IPS-18c (cell line): ENCODE measurements around the gene IGLL5.

ENCODE experiments used
- H3K4me3 ChIP-seq: 2 replicates; pipeline ENCODE4 v1.7.0; 2013; ENCODE audit warnings: low read depth, mild to moderate bottlenecking, low read length, moderate library complexity; ENCODE audit not compliant: insufficient read depth
- H3K9me3 ChIP-seq: one replicate; pipeline ENCODE4 v1.6.1; 2013; ENCODE audit warnings: mild to moderate bottlenecking, low read length, moderate library complexity; ENCODE audit not compliant: control insufficient read depth, insufficient read depth

Gene IGLL5

DNA sequence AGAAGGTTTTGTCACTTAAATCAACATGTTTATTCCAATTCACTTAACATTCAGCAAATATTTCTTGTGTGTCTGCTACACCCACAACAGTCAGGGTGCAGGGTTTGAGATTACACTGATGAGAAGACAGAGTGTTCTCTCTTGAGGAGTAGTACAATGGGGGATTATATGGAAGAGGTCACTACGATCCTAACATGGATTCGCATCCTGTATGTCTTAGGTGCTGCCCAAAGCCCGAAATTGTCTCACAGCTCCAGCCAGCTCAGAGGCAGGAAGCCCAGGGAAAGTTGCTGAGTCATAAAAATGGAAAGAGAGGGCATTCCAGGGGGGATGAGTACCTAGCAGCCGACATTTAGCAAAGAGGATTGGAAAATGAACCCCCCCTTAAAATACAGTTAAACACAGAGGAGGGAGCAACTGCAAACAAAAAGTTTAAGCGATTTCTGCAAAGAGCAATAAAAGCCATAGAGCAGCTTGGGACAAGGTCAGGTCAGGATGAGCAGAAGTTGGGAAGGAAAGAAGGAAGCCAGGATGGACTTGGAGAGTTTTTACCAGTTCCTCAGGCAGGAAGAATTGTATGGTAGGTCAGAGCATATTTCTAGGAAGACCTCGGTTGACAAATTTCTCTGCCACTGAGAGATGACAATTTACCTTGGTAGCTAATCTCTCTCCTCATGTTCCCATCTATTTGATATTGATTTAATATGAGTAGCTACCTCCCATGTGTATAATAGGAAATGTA lies 49.5 kb downstream of the IGLL5 start:
- Histone ChIP-seq H3K4me3 (no peak overlapping the region), H3K9me3 (no peaks in the 10 kb centered on the region)

DNA sequence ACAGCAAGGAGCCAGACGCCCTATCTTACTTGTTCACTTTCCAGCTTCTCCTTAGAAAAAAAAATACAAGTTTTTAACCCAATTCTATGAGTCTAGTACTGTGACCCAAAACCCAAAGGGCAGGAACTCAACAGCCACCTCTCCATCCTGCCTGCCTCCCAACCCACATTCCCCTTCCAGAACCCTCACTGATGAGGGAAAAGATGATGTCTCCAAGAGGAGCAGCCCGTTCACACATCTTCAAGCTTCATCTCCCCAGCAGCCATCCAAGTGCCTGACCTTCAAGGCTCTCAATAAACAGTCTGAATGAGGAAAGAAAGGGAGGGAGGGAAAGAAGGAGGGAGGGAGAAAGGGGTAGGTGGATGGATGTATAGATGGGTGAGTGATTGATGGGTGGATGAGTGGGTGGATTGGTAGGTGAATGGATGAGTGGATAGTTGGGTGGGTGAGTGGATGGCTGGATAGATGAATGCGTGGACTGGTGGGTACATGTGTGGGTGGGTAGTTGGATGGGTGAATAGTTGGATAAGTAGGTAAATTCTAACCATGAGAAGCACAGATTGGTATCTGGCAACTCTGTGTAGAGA lies 50.4 kb downstream of the IGLL5 start:
- Histone ChIP-seq H3K9me3 (no peaks in the 10 kb centered on the region), H3K4me3 (no peak overlapping the region)

DNA sequence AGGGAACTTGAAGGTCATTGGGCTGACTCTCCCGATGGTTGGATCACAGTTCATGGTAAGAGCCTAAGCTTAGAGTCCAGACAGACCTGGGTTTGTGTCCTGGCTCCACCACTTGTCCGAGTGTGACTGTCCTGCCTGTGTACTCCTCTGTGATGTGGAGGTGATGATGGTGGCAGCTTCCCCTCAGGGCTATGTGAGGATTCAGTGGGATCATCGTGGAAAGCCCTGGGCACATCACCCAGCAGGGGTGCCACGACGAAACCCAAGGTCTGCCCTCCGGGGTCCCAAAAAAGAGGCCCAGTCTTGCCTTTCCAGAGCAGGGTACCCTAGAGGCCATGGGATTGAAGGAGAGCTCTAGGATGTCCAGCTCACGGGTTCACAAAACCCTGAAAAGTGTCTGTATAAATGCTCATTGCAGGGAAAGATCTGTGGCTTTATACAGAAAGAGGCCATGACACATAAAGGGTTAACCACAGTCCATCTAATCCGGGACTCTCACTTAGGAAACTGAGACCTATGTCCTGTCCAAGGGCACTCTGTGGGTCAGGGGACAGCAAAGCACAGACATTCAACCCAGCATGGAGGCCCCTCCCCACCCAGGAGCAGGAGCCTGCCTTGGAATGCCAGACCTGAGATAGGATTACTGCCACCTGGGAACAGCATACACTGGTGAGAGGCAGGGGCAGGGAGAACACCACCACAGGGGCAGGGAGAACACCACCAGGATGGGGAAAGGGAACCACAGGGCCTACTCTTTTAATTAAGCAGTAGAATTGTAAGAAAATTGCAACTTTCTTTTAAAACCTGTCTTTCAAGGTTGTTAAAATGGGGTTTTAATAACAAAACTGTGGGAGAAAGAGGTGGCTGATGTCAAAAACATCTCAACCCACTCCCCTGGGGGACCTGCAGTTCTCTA lies 51.3 kb downstream of the IGLL5 start:
- no peak overlapping the region for H3K4me3 ChIP-seq
- H3K9me3 ChIP-seq, result no peaks in the 10 kb centered on the region

DNA sequence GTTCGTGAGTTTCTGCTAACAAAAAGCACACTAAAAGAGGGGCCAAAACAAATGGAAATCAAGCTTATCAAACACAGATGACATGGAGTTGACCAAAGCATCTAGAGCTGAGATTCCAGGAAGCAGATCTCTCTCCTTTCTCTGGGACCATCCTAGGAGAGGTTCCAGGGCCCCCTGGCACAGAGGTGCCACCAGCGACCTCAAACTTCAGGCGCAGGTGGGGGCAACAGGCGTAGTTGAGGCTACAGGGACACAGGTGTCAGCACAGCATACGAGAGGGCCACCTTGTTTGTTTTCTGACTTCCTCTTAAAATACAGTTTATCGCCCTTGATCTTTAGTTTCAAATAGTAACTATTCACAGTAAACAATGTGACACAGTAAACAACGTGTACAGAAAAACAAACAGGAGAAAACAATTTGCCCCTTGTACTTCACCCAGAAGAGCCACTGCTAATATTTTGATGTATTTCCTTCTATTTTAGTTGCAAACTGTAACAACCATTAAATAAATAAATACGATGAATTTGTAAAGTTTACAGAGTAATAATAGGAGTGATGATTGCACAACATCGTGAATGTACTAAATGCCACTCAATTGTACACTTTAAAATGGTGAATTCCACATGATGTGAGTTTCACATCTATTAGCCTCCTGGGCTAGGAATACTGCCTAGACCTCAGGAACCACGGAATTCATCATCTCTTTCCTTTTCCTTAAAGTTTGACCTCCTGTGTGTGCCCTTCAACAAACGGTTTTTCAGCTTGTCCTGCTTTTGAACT lies 52.2 kb downstream of the IGLL5 start:
- Histone ChIP-seq H3K9me3 (no peaks in the 10 kb centered on the region), H3K4me3 (no peak overlapping the region)

DNA sequence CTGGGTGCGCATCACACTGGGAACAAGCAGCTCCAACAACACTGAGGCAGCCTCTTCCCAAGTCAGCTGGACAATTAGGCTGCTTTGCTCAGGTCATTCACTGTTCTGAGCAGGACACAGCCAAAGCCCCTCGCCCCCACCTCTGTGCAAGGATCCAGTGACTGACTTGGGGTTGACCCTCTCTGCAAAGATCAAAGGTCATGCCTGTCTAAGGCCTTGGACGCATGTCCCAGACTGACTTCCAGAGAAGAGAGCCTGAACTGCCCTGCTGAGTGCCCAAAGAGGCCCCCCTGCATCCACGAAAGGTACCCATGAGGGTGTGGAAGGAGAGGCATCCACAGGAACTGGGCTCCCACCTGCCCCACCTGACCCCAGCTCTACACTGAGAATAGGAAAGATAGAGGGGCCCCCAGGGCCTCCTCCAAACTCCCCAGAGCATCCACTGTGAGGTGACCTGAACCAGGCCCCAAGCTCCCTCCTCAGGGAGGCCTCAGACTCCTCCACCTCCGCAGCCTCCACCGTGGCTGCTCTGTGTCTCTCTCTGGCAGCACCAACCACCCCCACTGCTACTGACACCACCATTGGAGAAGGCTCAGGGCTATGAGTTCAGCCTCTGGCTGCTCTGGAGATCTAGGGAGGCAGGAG lies 53.5 kb downstream of the IGLL5 start:
- H3K9me3 ChIP-seq, result no peaks in the 10 kb centered on the region
- H3K4me3 ChIP-seq, result no peak overlapping the region

DNA sequence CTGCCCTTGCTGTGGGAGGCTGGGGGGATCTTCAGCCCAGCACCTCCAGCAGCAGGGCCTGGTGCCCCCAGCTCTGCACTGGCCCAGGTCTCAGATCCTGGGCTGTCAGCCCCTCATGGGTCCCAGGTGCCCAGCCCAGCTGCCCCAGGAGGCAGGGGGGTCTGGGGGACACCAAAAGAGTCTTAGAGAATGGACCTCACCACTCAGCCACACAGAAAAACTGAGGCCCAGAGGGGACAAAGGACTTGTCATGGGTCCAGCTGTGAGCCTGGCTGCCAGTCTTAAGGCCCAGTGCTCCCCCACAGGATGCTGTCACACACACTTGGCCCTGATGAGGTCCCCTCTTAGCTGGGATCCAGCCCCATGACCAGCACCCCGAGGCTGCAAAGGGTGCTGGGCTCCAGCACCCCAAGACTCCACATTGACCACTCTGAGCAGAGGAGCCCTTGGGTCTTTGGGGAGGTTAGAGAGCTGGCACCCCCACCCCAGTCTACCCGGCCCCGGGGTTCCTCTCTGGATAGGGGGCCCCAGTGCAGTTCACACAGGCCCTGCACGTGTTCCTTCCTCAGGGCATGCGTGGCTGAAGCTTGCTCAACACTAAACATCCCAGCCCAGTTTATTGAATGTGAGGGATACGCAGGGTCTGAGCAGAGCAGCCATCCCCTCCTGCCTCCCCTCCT lies 54.4 kb downstream of the IGLL5 start:
- H3K4me3 ChIP-seq, result no peak overlapping the region
- H3K9me3 ChIP-seq, result no peaks in the 10 kb centered on the region

DNA sequence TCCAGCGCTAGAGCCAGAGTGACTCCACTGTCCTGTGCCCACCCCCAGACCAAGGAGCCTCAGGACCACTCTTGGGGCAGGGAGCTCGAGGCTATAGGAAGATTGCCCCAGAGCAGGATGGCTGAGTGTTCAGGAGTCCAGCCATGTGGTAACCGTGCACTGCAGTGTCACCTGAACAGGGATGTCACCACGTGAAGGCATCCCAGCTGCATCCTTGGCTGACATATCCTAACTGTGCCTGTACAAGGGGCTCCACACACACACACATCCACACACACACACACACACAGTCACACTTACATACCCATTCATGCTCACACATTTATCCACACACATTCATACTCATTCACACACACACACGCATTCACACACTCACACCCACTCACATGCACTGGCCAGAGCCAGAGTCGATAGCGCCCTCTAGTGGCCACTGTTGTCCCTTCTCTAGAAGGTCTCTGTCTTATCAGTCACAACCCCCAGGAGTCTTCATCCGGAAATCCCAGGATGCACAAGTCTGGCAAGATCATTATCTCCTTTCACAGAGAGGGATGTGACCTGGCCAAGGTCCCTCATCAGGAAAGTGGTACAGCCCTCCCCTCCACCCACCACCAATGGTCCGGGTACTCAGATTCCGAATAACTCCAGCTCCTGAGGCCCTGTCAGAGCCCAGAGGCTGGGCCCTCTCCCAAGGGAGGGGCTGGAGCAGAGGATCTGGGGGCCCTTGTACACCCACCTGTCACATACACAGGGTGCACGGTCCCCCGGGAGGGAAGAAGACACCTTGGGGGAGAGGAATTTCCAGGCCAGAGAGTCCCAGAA lies 55.1 kb downstream of the IGLL5 start:
- no peaks in the 10 kb centered on the region for H3K9me3 ChIP-seq
- H3K4me3 ChIP-seq, result no peak overlapping the region

DNA sequence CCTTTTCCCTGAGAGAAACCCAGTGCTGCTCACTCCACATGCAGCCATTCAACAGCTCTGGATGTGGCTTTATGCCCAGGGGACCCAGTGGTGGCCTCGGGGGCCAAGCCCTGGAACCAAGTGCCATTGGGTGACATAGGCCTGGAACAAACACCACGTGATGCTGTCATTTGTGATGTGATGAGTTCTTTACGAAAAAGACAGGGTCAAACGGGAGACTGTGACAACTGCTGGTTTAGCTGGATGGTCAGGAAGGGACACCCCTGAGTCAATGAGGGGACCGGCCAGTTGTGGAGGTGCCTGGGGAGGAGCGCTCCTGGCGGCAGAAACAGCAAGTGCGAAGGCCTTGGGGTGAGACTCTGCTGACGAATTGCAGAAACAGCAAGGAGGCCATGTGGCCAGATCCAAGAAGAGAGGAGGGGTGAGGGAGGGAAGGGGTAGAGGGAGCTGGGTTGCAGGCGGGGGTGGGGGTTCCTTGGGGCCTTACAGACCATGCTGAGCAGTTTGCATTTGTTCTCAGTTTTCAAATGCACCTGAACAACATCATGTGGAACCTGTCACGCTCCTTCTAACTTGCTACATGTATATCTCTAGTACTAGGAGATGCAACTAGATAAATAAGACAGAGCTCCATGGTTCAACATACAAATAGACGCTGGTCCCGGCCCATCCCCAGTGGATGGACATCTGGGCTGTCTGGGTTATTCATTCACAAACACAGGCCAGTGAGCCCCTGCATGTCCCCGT lies 56.1 kb downstream of the IGLL5 start:
- Histone ChIP-seq H3K4me3 (no peak overlapping the region), H3K9me3 (no peaks in the 10 kb centered on the region)

DNA sequence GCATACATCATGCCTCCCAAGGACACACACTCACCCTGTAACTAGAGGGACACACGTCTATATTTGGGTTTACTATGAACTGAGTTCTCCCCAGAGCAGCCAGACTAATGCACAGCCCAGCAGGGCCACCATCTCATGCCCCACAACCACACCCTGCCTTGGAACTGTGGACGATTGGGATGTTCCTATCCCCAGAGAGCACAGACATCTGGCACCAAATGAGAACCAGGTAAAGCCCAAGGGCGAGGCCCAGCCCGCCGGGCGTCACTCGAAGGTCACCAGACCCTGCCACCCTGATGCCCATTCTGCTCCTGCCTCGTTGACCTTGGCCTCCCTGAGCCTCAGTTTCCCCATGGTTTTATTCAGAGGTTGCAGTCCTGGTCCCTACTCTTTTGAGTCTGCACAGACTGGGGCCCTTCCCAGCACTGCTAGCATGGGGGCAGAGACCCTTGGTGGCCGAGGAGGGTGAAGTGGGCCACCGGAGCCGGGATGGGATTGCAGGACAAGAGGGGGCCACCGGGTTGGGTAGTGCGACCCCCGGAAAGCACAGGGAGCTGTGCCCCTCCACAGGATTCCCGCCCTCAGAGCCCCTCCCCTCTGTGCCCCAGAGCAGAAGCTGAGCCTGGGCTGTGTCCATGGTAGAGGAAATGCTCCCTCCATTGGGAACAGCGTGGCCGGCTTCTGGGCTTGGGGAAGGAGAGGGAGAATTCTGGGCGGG lies 56.8 kb downstream of the IGLL5 start:
- Histone ChIP-seq H3K9me3 (no peaks in the 10 kb centered on the region), H3K4me3 (no peak overlapping the region)

DNA sequence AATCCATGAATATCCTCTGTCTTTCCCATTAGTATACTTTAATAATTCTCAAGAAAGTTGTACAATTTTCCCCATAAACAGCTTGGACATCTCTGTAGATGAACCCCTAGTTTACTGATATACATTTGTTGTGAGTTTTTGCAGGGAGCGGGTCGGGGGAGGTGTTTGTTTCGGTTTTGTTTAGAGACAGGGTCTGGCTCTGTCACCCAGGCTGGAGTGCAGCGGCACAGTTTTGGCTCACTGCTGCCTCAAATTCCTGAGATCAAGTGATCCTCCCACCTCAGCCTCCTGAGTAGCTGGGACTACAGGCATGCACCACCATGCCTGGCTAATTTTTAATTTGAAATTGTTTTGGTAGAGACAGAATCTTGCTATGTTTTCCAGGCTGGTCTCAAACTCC lies 57.6 kb downstream of the IGLL5 start:
- Histone ChIP-seq H3K9me3 (no peaks in the 10 kb centered on the region), H3K4me3 (no peak overlapping the region)
